HepG2 (cell line): ENCODE results near the gene CCDC142. TPM values are rescaled to one million over a fixed set of nuclear protein-coding genes. Genes with fewer than 3 reads are reported as not detected.

Experiments
- FOXM1 ChIP-seq: sonication (generic); formaldehyde crosslinking; IDR thresholded peaks from 2 replicates; pipeline ENCODE4 v1.5.0; 2020; ENCODE audit warnings: missing genetic modification reagents
- KDM5B ChIP-seq: sonication (generic); formaldehyde crosslinking; IDR thresholded peaks from 2 replicates; pipeline ENCODE4 v1.4.0; 2020; ENCODE audit warnings: missing genetic modification reagents, mild to moderate bottlenecking, borderline replicate concordance
- KLF12 ChIP-seq: sonication (generic); formaldehyde crosslinking; IDR thresholded peaks from 2 replicates; pipeline ENCODE4 v1.4.0; 2020; ENCODE audit warnings: missing genetic modification reagents, borderline replicate concordance
- MAFG ChIP-seq: sonication (generic); formaldehyde crosslinking; IDR thresholded peaks from 2 replicates; pipeline ENCODE4 v1.5.1; 2020; ENCODE audit warnings: mild to moderate bottlenecking, missing genetic modification reagents
- NFIC ChIP-seq: IDR thresholded peaks from 2 replicates; pipeline ENCODE4 v1.6.1; 2012; ENCODE audit warnings: mild to moderate bottlenecking, low read length, inconsistent platforms
- POLR2AphosphoS2 ChIP-seq: IDR thresholded peaks from 2 replicates; pipeline ENCODE4 v1.6.1; 2011; ENCODE audit warnings: low read depth, low read length, improper control_type of control experiment
- POLR2AphosphoS5 ChIP-seq: IDR thresholded peaks from 2 replicates; pipeline ENCODE4 v1.6.1; 2012; ENCODE audit warnings: low read depth, low read length
- RAD21 ChIP-seq: fragments of 450-650 bp; formaldehyde crosslinking; IDR thresholded peaks from 2 replicates; pipeline ENCODE4 v1.5.0; 2020; ENCODE audit warnings: mild to moderate bottlenecking
- RBM22 ChIP-seq: fragments of 200-400 bp; formaldehyde crosslinking; optimal IDR thresholded peaks from 2 replicates; pipeline ENCODE3; 2017; ENCODE audit warnings: mild to moderate bottlenecking, low read length, moderate library complexity
- RBM39 ChIP-seq: fragments of 200-400 bp; formaldehyde crosslinking; IDR thresholded peaks from one replicate; pipeline ENCODE4 v1.6.1; 2018; ENCODE audit warnings: antibody characterized with exemption, mild to moderate bottlenecking, low read depth, low read length; ENCODE audit not compliant: poor library complexity, severe bottlenecking
- RFXANK ChIP-seq: IDR thresholded peaks from 2 replicates; pipeline ENCODE4 v1.6.1; 2016
- SIN3B ChIP-seq: fragments of 150-350 bp; IDR thresholded peaks from 2 replicates; pipeline ENCODE4 v1.6.1; 2014; ENCODE audit warnings: low read length
- SIX4 ChIP-seq: sonication (generic); formaldehyde crosslinking; IDR thresholded peaks from 2 replicates; pipeline ENCODE4 v1.4.0; 2020; ENCODE audit warnings: missing genetic modification reagents
- SP4 ChIP-seq: sonication (generic); formaldehyde crosslinking; IDR thresholded peaks from 2 replicates; pipeline ENCODE4 v1.8.1; 2023; ENCODE audit warnings: mild to moderate bottlenecking, missing genetic modification reagents
- STAG1 ChIP-seq: sonication (generic); formaldehyde crosslinking; IDR thresholded peaks from 2 replicates; pipeline ENCODE4 v1.4.0; 2020; ENCODE audit warnings: missing genetic modification reagents
- WIZ ChIP-seq: sonication (generic); formaldehyde crosslinking; IDR thresholded peaks from 2 replicates; pipeline ENCODE4 v1.5.1; 2020; ENCODE audit warnings: mild to moderate bottlenecking, missing genetic modification reagents
- ZMYM4 ChIP-seq: sonication (generic); formaldehyde crosslinking; IDR thresholded peaks from 2 replicates; pipeline ENCODE4 v1.8.1; 2023; ENCODE audit warnings: mild to moderate bottlenecking, missing genetic modification reagents
- ZNF138 ChIP-seq: sonication (generic); formaldehyde crosslinking; IDR thresholded peaks from 2 replicates; pipeline ENCODE4 v1.5.0; 2020; ENCODE audit warnings: mild to moderate bottlenecking, low read depth, missing genetic modification reagents
- ZNF292 ChIP-seq: sonication (generic); formaldehyde crosslinking; IDR thresholded peaks from 2 replicates; pipeline ENCODE4 v1.8.1; 2022; ENCODE audit warnings: mild to moderate bottlenecking, low read depth, missing genetic modification reagents, borderline replicate concordance
- ZNF329 ChIP-seq: sonication (generic); formaldehyde crosslinking; IDR thresholded peaks from 2 replicates; pipeline ENCODE4 v1.9.0; 2021; ENCODE audit warnings: low read depth, mild to moderate bottlenecking, missing genetic modification reagents
- ZNF382 ChIP-seq: sonication (generic); formaldehyde crosslinking; IDR thresholded peaks from 2 replicates; pipeline ENCODE4 v1.5.0; 2020; ENCODE audit warnings: missing genetic modification reagents, mild to moderate bottlenecking, borderline replicate concordance
- ZNF441 ChIP-seq: sonication (generic); formaldehyde crosslinking; IDR thresholded peaks from 2 replicates; pipeline ENCODE4 v1.7.0; 2021; ENCODE audit warnings: missing genetic modification reagents, borderline replicate concordance
- ZNF468 ChIP-seq: sonication (generic); formaldehyde crosslinking; IDR thresholded peaks from 2 replicates; pipeline ENCODE4 v1.8.0; 2022; ENCODE audit warnings: mild to moderate bottlenecking, moderate library complexity, missing genetic modification reagents
- ZNF747 ChIP-seq: sonication (generic); formaldehyde crosslinking; IDR thresholded peaks from 2 replicates; pipeline ENCODE4 v1.8.1; 2023; ENCODE audit warnings: missing genetic modification reagents, mild to moderate bottlenecking, borderline replicate concordance
- polyA plus RNA-seq, 8 experiments: library from polyadenylated mRNA; depleted of rRNA in 3 of 8; stranded (reverse) in 7 of 8; unstranded in 1 of 8; fragments of >200 nt; fragmentation: Illumina TruSeq in 4 of 8; extraction: Trizol in 4 of 8; gene quantifications; 2 replicates each; pipeline versions ENCODE4 v1.2.1 to v1.2.3, GENCODE V29; 2011 to 2016; ENCODE audit warnings: low read depth in 4 of 8, missing spikeins in 1 of 8, mixed read lengths in 1 of 8; ENCODE audit not compliant: insufficient read depth in 1 of 8
- total RNA-seq, 5 experiments: library from RNA; depleted of rRNA; stranded (reverse); fragments of >200 nt; fragmentation: Illumina TruSeq; extraction: Trizol; gene quantifications; 2 replicates each; pipeline ENCODE4 v1.2.3, GENCODE V29; 2016; ENCODE audit warnings: low read depth in 1 of 5
- TF ChIP-seq, protein P1 (sequence below): sonication (generic); formaldehyde crosslinking; IDR thresholded peaks from 2 replicates; pipeline ENCODE4 v1.4.0; 2020; ENCODE audit warnings: missing genetic modification reagents, borderline replicate concordance
- TF ChIP-seq, protein P2 (sequence below): sonication (generic); formaldehyde crosslinking; IDR thresholded peaks from 2 replicates; pipeline ENCODE4 v1.4.0; 2020; ENCODE audit warnings: missing genetic modification reagents
- TF ChIP-seq, protein P3 (sequence below): sonication (generic); formaldehyde crosslinking; IDR thresholded peaks from 2 replicates; pipeline ENCODE4 v1.4.0; 2020; ENCODE audit warnings: missing genetic modification reagents

CCDC142 gene
- total and polyA plus RNA-seq, 2 of the 13 experiments (the other 11 are each of a cell fraction or from before 2014, with no cell fraction given), result 14.7 to 30.4 TPM

DNA sequence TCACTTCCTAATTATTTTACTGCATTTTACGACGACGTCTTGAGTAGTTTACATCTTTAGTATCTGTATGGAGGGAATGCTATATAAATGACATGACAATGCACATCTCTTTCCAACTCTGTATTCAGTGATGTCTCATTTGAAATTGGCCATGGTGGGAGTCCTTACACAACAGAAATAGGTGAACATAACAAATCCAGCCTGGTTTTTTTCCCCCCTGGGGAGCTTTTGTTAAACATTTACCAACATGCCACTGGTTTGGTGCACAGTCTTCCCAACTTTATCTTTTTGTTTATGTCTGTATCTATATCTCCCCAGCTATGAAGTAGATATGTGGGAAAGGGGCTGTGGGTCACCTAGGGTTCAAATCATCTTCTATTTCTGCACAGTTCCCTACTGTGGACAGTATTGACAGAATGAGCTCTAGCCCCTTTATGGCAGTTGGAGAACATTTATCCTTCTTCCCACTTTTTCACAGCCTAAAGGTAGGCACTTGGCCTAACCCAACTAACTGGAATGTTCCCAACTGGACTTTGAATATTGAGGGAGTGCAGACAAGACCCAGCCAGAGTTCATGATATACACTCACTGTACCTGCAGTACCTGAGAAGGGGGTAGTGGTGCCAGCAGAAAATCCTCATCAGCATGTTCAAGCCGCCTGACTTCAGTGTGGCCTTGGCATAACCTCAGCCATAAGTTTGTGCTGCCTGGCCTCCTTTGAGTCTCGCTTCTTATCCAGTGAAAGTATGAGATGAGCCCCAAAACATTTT, 35.4 kb downstream of the CCDC142 start (continued):
- TF ChIP-seq, protein P1, sequence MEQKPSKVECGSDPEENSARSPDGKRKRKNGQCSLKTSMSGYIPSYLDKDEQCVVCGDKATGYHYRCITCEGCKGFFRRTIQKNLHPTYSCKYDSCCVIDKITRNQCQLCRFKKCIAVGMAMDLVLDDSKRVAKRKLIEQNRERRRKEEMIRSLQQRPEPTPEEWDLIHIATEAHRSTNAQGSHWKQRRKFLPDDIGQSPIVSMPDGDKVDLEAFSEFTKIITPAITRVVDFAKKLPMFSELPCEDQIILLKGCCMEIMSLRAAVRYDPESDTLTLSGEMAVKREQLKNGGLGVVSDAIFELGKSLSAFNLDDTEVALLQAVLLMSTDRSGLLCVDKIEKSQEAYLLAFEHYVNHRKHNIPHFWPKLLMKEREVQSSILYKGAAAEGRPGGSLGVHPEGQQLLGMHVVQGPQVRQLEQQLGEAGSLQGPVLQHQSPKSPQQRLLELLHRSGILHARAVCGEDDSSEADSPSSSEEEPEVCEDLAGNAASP (CRISPR knock-in tag), result no peak; the same call in 1 of the 2 replicates
- no peak; the same call in 1 of the 2 replicates for TF ChIP-seq NFIC
- peak; percentile 50; the same call in 1 of the 2 replicates for TF ChIP-seq ZMYM4 (CRISPR knock-in tag)
- TF ChIP-seq STAG1 (CRISPR knock-in tag), result no peak
- no peak for TF ChIP-seq RAD21
- TF ChIP-seq, protein P2, sequence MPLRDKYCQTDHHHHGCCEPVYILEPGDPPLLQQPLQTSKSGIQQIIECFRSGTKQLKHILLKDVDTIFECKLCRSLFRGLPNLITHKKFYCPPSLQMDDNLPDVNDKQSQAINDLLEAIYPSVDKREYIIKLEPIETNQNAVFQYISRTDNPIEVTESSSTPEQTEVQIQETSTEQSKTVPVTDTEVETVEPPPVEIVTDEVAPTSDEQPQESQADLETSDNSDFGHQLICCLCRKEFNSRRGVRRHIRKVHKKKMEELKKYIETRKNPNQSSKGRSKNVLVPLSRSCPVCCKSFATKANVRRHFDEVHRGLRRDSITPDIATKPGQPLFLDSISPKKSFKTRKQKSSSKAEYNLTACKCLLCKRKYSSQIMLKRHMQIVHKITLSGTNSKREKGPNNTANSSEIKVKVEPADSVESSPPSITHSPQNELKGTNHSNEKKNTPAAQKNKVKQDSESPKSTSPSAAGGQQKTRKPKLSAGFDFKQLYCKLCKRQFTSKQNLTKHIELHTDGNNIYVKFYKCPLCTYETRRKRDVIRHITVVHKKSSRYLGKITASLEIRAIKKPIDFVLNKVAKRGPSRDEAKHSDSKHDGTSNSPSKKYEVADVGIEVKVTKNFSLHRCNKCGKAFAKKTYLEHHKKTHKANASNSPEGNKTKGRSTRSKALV (CRISPR knock-in tag), result no peak
- TF ChIP-seq RFXANK (CRISPR knock-in tag), result no peak
- no peak for TF ChIP-seq RBM39
- no peak for TF ChIP-seq KLF12
- TF ChIP-seq FOXM1, result no peak
- no peak for TF ChIP-seq WIZ (CRISPR knock-in tag)
- 0 out of 2 replicates have a peak, but pooled peaks have one; percentile 25 for TF ChIP-seq SIX4 (CRISPR knock-in tag)
- TF ChIP-seq KDM5B (CRISPR knock-in tag), result no peak
- no peak for TF ChIP-seq SP4 (CRISPR knock-in tag)
- no peak for TF ChIP-seq POLR2AphosphoS5
- TF ChIP-seq ZNF292 (CRISPR knock-in tag), result no peak; the same call in 1 of the 2 replicates
- no peak for TF ChIP-seq MAFG (CRISPR knock-in tag)
- TF ChIP-seq ZNF329 (CRISPR knock-in tag), result no peak
- no peak for TF ChIP-seq POLR2AphosphoS2
- no peak for TF ChIP-seq ZNF382 (CRISPR knock-in tag)
- TF ChIP-seq ZNF138 (CRISPR knock-in tag), result no peak
- TF ChIP-seq ZNF468, result no peak
- TF ChIP-seq, protein P3, sequence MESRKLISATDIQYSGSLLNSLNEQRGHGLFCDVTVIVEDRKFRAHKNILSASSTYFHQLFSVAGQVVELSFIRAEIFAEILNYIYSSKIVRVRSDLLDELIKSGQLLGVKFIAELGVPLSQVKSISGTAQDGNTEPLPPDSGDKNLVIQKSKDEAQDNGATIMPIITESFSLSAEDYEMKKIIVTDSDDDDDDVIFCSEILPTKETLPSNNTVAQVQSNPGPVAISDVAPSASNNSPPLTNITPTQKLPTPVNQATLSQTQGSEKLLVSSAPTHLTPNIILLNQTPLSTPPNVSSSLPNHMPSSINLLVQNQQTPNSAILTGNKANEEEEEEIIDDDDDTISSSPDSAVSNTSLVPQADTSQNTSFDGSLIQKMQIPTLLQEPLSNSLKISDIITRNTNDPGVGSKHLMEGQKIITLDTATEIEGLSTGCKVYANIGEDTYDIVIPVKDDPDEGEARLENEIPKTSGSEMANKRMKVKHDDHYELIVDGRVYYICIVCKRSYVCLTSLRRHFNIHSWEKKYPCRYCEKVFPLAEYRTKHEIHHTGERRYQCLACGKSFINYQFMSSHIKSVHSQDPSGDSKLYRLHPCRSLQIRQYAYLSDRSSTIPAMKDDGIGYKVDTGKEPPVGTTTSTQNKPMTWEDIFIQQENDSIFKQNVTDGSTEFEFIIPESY, result no peak
- TF ChIP-seq ZNF441 (CRISPR knock-in tag), result peak; percentile 69; the same call in 1 of the 2 replicates
- no peak for TF ChIP-seq ZNF747
- no peak for TF ChIP-seq SIN3B
- TF ChIP-seq RBM22, result no peak
